Stimulated activated CD8-positive, alpha-beta memory T cell treated with anti-CD3 and anti-CD28 coated beads, Interleukin-15, amount 100 ng/mL, for 24 hours (primary cell): Measurements from ENCODE around the gene ZMYND8.
A peak's percentile ranks its signal among the peaks of the same experiment; 100 is the strongest.
"Not testable (repeated sequence)": the region's sequence is repeated elsewhere in the genome, so short reads cannot be mapped to it uniquely, and the experiment has no call there.

ENCODE experiments used
- DNase-seq: peaks from one replicate; pipeline ENCODE4 v3.0.0-alpha.2; 2020; ENCODE audit warnings: low read depth

The ZMYND8 gene

GRCh38 chr20:47370850-47371782, 14.6 kb upstream of the ZMYND8 start:
- no peak for DNase-seq

DNA sequence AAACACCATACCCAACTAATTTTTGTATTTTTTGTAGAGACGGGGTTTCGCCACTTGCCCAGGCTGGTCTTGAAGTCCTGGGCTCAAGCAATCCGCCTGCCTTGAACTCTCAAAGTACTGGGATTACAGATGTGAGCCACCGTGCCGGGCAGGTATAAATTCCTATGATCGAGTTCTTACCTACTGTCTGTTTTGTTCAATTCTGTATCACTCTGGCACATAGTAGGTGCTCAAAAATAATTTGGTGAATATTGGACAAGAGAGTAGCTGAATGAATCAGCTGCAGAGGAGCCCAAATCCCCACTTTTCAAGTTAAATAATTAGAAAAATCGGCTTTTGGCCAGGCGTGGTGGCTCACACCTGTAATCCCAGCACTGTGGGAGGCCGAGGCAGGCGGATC, 13.7 kb upstream of the ZMYND8 start:
- no peak for DNase-seq

DNA sequence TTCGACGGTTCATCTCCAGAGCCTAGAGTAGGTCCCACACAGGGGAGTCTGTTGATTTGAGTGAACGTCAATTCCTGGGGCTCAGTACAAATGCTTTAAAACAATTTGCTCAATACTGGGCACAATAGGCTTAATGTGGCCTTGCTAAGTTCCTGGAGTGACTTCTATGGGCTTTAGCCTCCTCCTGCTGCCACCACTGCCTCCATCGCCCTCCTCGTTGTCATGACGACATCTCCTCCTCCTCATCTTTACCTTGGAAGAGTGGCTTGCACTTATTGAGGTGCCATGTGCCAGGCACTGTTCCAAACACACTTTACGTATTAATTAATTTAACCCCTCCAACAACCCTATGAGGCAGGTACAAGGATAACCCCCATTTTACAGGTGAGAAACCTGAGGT, 11.8 kb upstream of the ZMYND8 start:
- DNase-seq, result no peak

DNA sequence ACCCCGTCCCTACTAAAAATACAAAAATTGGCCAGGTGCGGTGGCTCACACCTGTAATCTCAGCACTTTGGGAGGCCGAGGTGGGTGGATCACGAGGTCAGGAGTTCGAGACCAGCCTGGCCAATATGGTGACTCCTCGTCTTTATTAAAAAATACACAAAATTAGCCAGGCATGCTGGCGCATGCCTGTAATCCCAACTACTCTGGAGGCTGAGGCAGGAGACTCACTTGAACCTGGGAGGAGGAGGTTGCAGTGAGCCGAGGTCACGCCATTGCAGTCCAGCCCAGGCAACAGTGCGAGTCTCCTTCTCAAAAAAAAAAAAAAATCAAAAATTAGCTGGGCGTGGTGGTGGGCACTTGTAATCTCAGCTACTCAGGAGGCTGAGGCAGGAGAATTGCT, 9.8 kb upstream of the ZMYND8 start:
- DNase-seq, result not testable (repeated sequence)

DNA sequence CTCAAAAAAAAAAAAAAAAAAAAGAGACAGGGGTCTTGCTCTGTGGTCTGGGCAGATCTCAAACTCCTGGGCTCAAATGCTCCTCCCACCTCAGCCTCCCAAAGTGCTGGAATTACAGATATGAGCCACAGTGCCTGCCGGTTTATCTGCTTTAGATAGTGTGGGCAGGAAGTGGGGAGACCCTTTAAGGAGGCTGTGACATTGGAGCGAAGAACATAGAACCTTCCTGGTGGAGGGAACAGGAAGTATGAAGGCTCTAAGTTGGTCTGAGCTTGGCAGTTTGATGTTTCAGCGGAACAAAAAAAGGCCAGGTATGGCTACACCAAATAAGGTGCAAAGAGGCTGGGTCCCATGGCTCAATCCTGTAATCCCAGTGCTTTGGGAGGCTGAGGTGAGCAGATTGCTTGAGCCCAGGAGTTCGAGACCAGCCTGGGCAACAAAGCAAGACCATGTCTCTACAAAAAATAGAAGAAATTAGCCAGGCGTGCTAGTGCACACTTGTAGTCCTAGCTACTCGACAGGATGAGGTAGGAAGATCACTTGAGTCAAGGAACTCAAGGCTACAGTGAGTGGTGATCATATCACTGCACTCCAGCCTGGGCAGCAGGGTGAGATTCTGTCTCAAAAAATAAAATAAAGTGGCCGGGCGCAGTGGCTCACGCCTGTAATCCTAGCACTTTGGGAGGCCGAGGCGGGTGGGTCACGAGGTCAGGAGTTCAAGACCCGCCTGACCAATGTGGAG, 8.7 kb upstream of the ZMYND8 start:
- no peak for DNase-seq

- no peak for DNase-seq
Measured at GRCh38 chr20:47362361-47363219, 6.1 kb upstream of the ZMYND8 start.

GRCh38 chr20:47361057-47361915, 4.8 kb upstream of the ZMYND8 start:
- DNase-seq, result no peak

GRCh38 chr20:47360297-47361056, 4.0 kb upstream of the ZMYND8 start:
- DNase-seq, result no peak

DNA sequence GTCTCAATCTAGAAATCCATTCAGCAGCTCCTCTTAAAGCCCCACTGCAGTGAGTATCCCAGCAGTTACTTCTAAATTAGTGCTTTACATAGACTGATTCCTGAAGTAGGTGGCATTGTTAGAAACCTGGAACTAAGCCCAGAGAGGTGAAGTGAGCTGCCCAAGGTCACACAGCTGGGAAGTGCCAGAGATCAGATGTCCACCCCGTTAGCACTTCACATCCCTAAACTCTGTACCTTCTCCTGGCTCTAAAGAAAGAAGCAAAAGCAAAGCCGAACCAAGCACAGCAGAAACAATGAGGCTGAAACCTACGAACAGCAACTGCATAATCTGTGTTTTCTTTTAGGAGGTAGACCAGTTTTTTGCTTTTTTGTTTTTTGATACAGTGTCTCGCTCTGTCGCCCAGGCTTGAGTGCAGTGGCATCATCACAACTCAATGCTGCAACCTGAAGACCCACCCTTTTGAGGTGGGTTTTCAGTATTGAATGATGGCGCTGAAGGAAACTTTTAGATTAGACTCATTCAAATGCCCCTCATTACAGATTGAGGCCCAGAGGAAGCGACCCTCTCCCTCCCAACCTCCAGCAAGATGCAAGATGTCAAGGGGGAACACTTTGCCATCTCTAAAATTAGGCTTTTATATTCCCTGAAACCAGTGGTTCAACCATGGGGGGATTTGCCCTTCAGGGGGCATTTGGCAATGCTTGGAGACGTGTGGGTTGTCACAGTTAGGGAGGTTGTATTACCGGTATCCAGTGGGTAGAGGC, 3.2 kb upstream of the ZMYND8 start:
- no peak for DNase-seq

- no peak for DNase-seq
Measured at GRCh38 chr20:47358672-47359529, 2.4 kb upstream of the ZMYND8 start.

DNA sequence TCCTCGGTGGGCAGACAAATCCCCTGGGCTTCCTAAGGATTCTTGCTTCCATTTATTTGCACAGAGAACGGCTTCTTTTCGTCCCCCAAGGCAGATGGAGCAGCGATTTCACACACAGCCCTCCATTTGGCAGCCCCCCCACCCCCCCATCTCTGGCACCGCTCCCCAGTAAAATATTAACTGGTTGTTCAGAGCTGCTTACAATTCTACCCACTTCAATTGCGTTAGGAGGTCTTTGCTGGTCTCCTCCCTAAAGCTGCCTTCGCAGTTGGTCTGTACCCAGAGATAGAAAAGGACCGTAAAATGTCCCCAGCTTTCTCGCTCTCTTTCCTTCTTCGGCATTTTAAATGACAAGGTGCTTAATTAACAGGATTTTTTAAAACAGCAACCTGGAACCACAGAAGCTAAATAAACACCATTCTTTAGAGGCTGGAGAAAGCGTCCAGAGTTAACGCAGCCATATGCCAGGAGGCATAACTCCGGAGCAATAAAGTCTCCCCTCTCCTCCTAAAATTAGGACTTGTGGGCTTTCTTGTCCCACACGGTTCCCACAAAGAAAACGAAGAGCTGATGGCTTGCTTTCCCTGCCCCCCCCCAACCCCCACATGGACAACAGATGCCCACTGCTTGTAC, 1.7 kb upstream of the ZMYND8 start:
- DNase-seq, result no peak

GRCh38 chr20:47357296-47358038, 968 bp upstream of the ZMYND8 start:
- peak; percentile 37 for DNase-seq

- no peak for DNase-seq
Measured at GRCh38 chr20:47356220-47356525, 326 bp downstream of the ZMYND8 start.

GRCh38 chr20:47355489-47356219, 845 bp downstream of the ZMYND8 start:
- no peak for DNase-seq

DNA sequence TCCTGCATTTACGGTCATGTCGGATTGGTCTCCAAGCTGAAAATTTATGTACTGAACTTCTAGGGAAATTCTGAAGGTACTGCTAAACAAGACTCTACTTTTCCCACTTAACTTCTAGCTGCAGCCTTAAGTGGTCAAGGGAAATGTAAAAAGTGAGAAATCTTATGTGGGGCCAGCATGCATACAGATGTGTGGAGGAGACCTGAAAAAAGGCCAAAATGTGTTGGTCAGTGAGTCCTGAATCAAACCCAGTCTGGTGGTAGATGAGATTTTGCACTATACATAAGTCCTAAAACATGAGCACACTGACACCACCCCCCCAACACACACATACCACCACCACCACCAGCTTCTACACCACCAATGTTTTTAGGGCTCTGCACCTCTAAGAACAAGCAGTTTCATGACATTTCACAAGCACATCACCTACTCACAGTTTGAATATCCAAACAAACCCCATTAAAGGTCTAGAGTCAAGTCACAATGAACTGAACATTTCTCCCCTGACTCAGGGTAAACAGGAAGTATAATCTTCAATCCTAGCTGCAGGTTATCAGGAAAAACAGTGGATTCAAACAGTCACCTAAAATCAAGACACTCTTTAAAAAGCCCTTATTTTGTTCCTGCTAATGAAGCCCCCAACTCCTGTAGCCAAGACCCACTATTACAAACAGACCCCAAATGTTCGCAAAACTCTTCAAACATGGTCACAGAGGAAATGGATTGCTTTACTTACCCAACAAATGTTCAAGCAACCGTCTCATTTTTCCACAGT, 1.6 kb downstream of the ZMYND8 start:
- no peak for DNase-seq

DNA sequence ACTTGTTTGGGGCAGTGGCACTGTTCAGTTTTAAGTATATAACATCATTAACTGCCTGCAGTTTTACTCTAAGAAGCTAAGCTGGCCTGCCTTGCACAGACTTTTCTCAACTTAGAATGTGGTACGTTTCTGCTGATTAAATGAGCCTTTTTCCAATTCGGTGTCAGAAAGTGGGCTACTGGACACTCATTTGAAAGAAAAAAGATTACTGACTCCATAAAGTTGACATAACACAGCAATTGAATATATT, 2.1 kb downstream of the ZMYND8 start:
- no peak for DNase-seq
